ENCODE data around the gene PEAK1. TPM values are rescaled to one million over a fixed set of nuclear protein-coding genes. Genes with fewer than 3 reads are reported as not detected.

Gene PEAK1
- total RNA-seq, 1 donor from 2014 or later, result 10.2 TPM

GRCh38 chr15:77393471-77393840, 26.4 kb downstream of the PEAK1 start:
- TF ChIP-seq, protein P1, sequence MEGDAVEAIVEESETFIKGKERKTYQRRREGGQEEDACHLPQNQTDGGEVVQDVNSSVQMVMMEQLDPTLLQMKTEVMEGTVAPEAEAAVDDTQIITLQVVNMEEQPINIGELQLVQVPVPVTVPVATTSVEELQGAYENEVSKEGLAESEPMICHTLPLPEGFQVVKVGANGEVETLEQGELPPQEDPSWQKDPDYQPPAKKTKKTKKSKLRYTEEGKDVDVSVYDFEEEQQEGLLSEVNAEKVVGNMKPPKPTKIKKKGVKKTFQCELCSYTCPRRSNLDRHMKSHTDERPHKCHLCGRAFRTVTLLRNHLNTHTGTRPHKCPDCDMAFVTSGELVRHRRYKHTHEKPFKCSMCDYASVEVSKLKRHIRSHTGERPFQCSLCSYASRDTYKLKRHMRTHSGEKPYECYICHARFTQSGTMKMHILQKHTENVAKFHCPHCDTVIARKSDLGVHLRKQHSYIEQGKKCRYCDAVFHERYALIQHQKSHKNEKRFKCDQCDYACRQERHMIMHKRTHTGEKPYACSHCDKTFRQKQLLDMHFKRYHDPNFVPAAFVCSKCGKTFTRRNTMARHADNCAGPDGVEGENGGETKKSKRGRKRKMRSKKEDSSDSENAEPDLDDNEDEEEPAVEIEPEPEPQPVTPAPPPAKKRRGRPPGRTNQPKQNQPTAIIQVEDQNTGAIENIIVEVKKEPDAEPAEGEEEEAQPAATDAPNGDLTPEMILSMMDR (IDR thresholded peaks at IDR 0.05; ENCODE audit: insufficient read depth, low read length, poor library complexity, severe bottlenecking), result no peak
- DNase-seq (ENCODE audit: low read depth), result no peak
- no peak overlapping the region for H3K4me3 ChIP-seq (ENCODE audit: low read depth, low read length)
- no peaks in the 10 kb centered on the region for H3K36me3 ChIP-seq (ENCODE audit: control insufficient read depth, insufficient read depth, low read length)
- H3K27me3 ChIP-seq (ENCODE audit: control insufficient read depth, insufficient read depth, low read length), result no peaks in the 10 kb centered on the region

DNA sequence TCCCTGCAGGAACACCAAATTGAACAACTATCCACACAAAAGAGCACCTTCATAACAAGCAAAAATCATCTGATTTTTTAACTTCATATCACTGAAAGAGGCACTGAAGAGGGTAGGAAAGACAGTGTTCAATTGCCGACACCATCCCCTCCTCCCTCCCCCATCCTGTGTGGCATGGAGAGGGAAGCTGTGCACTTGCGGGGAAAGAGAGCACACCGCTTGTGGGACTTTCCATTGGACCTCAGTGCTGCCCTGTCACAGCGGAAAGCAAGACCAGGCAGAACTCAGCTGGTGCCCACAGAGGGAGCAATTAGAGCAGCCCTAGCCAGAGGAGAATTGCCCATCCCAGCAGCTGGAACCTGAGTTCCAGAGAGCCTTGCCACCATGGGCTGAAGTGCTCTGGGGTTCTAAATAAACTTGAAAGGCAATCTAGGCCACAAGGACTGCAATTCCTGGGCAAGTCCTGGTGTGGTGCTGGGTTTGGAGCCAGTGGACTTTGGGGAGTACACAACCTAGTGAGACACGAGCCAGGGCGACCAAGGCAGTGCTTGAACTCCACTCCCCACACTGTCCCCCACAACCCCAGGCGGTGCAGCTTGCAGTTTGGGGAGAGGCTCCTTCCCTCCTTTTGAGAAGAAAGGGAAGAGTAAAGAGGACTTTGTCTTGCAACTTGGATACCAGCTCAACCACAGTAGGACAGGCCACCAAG, 27.0 kb downstream of the PEAK1 start:
- H3K27me3 ChIP-seq (ENCODE audit: control insufficient read depth, insufficient read depth, low read length), result no peaks in the 10 kb centered on the region
- no peaks in the 10 kb centered on the region for H3K36me3 ChIP-seq (ENCODE audit: control insufficient read depth, insufficient read depth, low read length)
- no peak overlapping the region for H3K4me3 ChIP-seq (ENCODE audit: low read depth, low read length)
- TF ChIP-seq, protein P1 (IDR thresholded peaks at IDR 0.05; ENCODE audit: insufficient read depth, low read length, poor library complexity, severe bottlenecking), result no peak
- DNase-seq (ENCODE audit: low read depth), result no peak

DNA sequence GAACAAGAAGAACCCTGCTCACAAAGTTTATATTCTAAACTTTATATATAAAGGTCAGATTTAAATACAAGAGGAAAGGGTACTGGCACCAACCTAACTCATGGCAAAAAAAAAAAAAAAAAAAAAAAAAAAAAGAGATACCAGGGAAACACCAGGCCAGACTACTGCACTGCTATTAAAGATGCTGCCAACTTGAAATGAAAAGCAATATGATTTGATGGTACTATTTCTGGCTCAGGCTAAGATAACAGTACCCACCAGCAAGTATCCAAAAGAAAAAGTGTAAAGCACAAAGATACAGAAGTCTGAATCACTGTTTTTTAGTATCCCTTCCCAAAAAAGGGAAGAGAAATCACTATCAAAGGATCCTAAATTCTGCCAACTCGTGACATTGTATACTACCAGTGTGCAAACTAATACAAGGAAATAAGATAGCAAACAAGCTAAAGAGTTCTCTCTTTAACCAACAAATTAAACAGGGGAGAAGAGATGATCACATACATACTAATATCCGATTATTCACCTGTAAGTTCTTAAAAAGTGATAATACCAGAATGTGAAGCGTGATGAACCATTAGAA, 28.4 kb downstream of the PEAK1 start:
- Histone ChIP-seq H3K36me3 (ENCODE audit: control insufficient read depth, insufficient read depth, low read length) (no peaks in the 10 kb centered on the region), H3K4me3 (ENCODE audit: low read depth, low read length) (no peak overlapping the region), H3K27me3 (ENCODE audit: control insufficient read depth, insufficient read depth, low read length) (no peaks in the 10 kb centered on the region)
- TF ChIP-seq, protein P1 (IDR thresholded peaks at IDR 0.05; ENCODE audit: insufficient read depth, low read length, poor library complexity, severe bottlenecking), result no peak
- no peak for DNase-seq (ENCODE audit: low read depth)

DNA sequence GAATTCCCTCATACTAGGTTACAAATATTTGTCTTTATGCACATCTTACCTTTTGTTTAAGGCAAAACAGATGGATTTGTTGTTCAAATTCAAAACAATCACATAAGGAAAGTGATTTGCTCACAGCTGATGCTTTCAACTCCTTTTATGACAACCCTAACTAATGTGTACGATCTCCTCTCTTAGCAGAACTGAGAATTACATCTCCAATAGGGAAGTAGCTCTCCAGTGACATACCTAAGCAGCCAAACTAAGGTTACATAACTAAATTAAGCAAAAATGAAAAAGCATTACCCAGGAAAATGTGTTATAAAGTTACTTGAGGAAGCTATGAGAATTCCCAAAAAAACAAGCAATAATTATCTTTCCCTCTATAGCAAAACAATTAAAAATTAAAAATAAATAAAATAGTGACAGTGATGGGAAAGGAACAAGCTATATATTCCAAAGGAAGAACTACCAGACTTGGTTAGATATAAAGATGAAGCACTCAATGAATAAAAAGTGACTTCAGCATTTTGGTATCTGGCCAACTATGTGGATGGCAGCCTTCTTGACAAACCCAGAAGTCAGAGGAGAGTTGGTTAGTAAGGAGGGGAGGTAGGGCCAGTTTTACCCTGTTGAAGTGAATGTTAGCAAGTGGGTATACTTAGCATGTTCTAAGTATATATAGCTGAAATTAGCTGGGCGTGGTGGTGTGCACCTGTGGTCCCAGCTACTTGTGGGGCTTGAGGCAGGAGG, 32.4 kb downstream of the PEAK1 start:
- no peaks in the 10 kb centered on the region for H3K27me3 ChIP-seq (ENCODE audit: control insufficient read depth, insufficient read depth, low read length)
- H3K4me3 ChIP-seq (ENCODE audit: low read depth, low read length), result no peak overlapping the region
- DNase-seq (ENCODE audit: low read depth), result no peak
- no peaks in the 10 kb centered on the region for H3K36me3 ChIP-seq (ENCODE audit: control insufficient read depth, insufficient read depth, low read length)
- TF ChIP-seq, protein P1 (IDR thresholded peaks at IDR 0.05; ENCODE audit: insufficient read depth, low read length, poor library complexity, severe bottlenecking), result no peak

DNA sequence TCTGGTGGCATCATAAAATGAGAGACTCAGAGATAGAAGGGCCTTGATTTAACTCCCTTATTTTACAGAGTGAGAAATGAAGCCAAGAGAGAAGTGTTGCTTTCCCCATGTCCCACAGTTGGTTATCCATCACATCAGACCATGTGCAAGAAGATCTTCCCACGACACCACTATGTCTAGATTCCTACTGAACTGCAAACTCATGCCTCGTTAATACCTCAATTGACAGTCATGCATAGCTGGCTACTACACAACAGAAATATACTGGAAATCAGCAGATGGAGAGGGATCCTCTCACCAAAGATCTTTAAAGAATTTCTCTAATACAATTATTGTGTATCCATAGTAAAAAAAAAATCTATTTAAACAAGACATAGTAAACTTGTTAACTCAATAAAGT, 33.3 kb downstream of the PEAK1 start:
- Histone ChIP-seq H3K36me3 (ENCODE audit: control insufficient read depth, insufficient read depth, low read length) (no peaks in the 10 kb centered on the region), H3K4me3 (ENCODE audit: low read depth, low read length) (no peak overlapping the region), H3K27me3 (ENCODE audit: control insufficient read depth, insufficient read depth, low read length) (no peaks in the 10 kb centered on the region)
- TF ChIP-seq, protein P1 (IDR thresholded peaks at IDR 0.05; ENCODE audit: insufficient read depth, low read length, poor library complexity, severe bottlenecking), result no peak
- no peak for DNase-seq (ENCODE audit: low read depth)

Data from kidney epithelial cell (primary cell).